Adipocyte (in vitro differentiated cells): Measurements from ENCODE around the gene NTNG1.
"Not testable (repeated sequence)": the region's sequence is repeated elsewhere in the genome, so short reads cannot be mapped to it uniquely, and the experiment has no call there.

Source experiments
- DNase-seq: peaks from one replicate; pipeline ENCODE4 v3.0.0-alpha.2; 2015; ENCODE audit warnings: low read depth
- H3K27me3 ChIP-seq: replicated peaks from 2 replicates; pipeline ENCODE4 v1.7.0; 2013; ENCODE audit warnings: mild to moderate bottlenecking, low read length, moderate library complexity; ENCODE audit not compliant: control insufficient read depth, insufficient read depth
- H3K36me3 ChIP-seq: 2 replicates; pipeline ENCODE4 v1.7.0; 2013; ENCODE audit warnings: low read length, mild to moderate bottlenecking, moderate library complexity; ENCODE audit not compliant: control insufficient read depth, insufficient read depth, severe bottlenecking
- H3K4me1 ChIP-seq: 2 replicates; pipeline ENCODE4 v1.7.0; 2013; ENCODE audit warnings: mild to moderate bottlenecking, low read length, moderate library complexity; ENCODE audit not compliant: control insufficient read depth, insufficient read depth
- H3K4me3 ChIP-seq: 2 replicates; pipeline ENCODE4 v1.7.0; 2013; ENCODE audit warnings: mild to moderate bottlenecking, low read length, moderate library complexity
- H3K9ac ChIP-seq: 2 replicates; pipeline ENCODE4 v1.7.0; 2013; ENCODE audit warnings: mild to moderate bottlenecking, low read length, moderate library complexity
- H3K9me3 ChIP-seq: 2 replicates; pipeline ENCODE4 v1.7.0; 2013; ENCODE audit warnings: mild to moderate bottlenecking, low read length, moderate library complexity; ENCODE audit not compliant: control insufficient read depth

The NTNG1 gene

GRCh38 chr1:107200631-107201030 lies 59.8 kb downstream of the NTNG1 start:
- no peaks in the 10 kb centered on the region for H3K36me3 ChIP-seq
- no peak overlapping the region for H3K4me3 ChIP-seq
- DNase-seq: no peak
- no peak overlapping the region for H3K9ac ChIP-seq
- peaks cover 7% of the 10 kb centered on the region for H3K4me1 ChIP-seq
- peaks cover 14% of the 10 kb centered on the region for H3K9me3 ChIP-seq
- no peaks in the 10 kb centered on the region for H3K27me3 ChIP-seq

GRCh38 chr1:107202007-107202406 lies 61.2 kb downstream of the NTNG1 start:
- Histone ChIP-seq H3K9me3 (peaks cover 14% of the 10 kb centered on the region), H3K9ac (no peak overlapping the region), H3K4me1 (peaks cover 5% of the 10 kb centered on the region), H3K36me3 (no peaks in the 10 kb centered on the region), H3K4me3 (no peak overlapping the region), H3K27me3 (no peaks in the 10 kb centered on the region)
- DNase-seq: no peak

GRCh38 chr1:107213225-107213624 lies 72.4 kb downstream of the NTNG1 start:
- H3K9ac ChIP-seq: no peak overlapping the region
- no peaks in the 10 kb centered on the region for H3K27me3 ChIP-seq
- DNase-seq: no peak
- no peaks in the 10 kb centered on the region for H3K4me1 ChIP-seq
- H3K4me3 ChIP-seq: no peak overlapping the region
- H3K9me3 ChIP-seq: no peaks in the 10 kb centered on the region
- no peaks in the 10 kb centered on the region for H3K36me3 ChIP-seq

GRCh38 chr1:107220036-107220435 lies 79.2 kb downstream of the NTNG1 start:
- Histone ChIP-seq H3K4me1 (no peaks in the 10 kb centered on the region), H3K9me3 (no peaks in the 10 kb centered on the region), H3K9ac (no peak overlapping the region), H3K4me3 (no peak overlapping the region), H3K36me3 (no peaks in the 10 kb centered on the region), H3K27me3 (no peaks in the 10 kb centered on the region)
- peak; percentile 48 for DNase-seq

- DNase-seq: no peak
- Histone ChIP-seq H3K4me3 (no peak overlapping the region), H3K4me1 (no peaks in the 10 kb centered on the region), H3K9me3 (peaks cover 12% of the 10 kb centered on the region), H3K9ac (no peak overlapping the region), H3K27me3 (no peaks in the 10 kb centered on the region), H3K36me3 (no peaks in the 10 kb centered on the region)
Measured at GRCh38 chr1:107225706-107226105, 84.9 kb downstream of the NTNG1 start.

GRCh38 chr1:107228704-107229371 lies 88.0 kb downstream of the NTNG1 start:
- H3K4me3 ChIP-seq: no peak overlapping the region
- no peaks in the 10 kb centered on the region for H3K36me3 ChIP-seq
- H3K4me1 ChIP-seq: no peaks in the 10 kb centered on the region
- no peaks in the 10 kb centered on the region for H3K27me3 ChIP-seq
- H3K9me3 ChIP-seq: peaks cover 12% of the 10 kb centered on the region
- DNase-seq: no peak
- H3K9ac ChIP-seq: no peak overlapping the region

GRCh38 chr1:107229711-107230110 lies 88.9 kb downstream of the NTNG1 start:
- Histone ChIP-seq H3K4me3 (no peak overlapping the region), H3K36me3 (no peaks in the 10 kb centered on the region), H3K4me1 (no peaks in the 10 kb centered on the region), H3K9me3 (peaks cover 12% of the 10 kb centered on the region), H3K27me3 (no peaks in the 10 kb centered on the region), H3K9ac (no peak overlapping the region)
- DNase-seq: no peak

- no peak for DNase-seq
- no peaks in the 10 kb centered on the region for H3K36me3 ChIP-seq
- no peaks in the 10 kb centered on the region for H3K4me1 ChIP-seq
- no peak overlapping the region for H3K4me3 ChIP-seq
- no peak overlapping the region for H3K9ac ChIP-seq
- H3K9me3 ChIP-seq: peaks cover 12% of the 10 kb centered on the region
- no peaks in the 10 kb centered on the region for H3K27me3 ChIP-seq
Measured at GRCh38 chr1:107230121-107230520, 89.3 kb downstream of the NTNG1 start.

GRCh38 chr1:107231291-107231690 lies 90.5 kb downstream of the NTNG1 start:
- Histone ChIP-seq H3K9me3 (peaks cover 12% of the 10 kb centered on the region), H3K9ac (no peak overlapping the region), H3K4me3 (no peak overlapping the region), H3K36me3 (no peaks in the 10 kb centered on the region), H3K4me1 (no peaks in the 10 kb centered on the region), H3K27me3 (no peaks in the 10 kb centered on the region)
- DNase-seq: no peak

GRCh38 chr1:107232426-107232825 lies 91.6 kb downstream of the NTNG1 start:
- no peak for DNase-seq
- Histone ChIP-seq H3K9ac (no peak overlapping the region), H3K4me1 (no peaks in the 10 kb centered on the region), H3K27me3 (no peaks in the 10 kb centered on the region), H3K4me3 (no peak overlapping the region), H3K36me3 (no peaks in the 10 kb centered on the region), H3K9me3 (peaks cover 8% of the 10 kb centered on the region)

GRCh38 chr1:107236760-107237159 lies 95.9 kb downstream of the NTNG1 start:
- not testable (repeated sequence) for H3K9me3 ChIP-seq, DNase-seq, H3K9ac ChIP-seq, H3K27me3 ChIP-seq, H3K36me3 ChIP-seq, H3K4me3 ChIP-seq, H3K4me1 ChIP-seq

- no peak for DNase-seq
Measured at GRCh38 chr1:107243461-107243860, 102.6 kb downstream of the NTNG1 start.

More at GRCh38 chr1:107243461-107243860, 102.6 kb downstream of the NTNG1 start:
- H3K9me3 ChIP-seq: no peaks in the 10 kb centered on the region
- no peaks in the 10 kb centered on the region for H3K36me3 ChIP-seq
- H3K4me1 ChIP-seq: no peaks in the 10 kb centered on the region
- no peak overlapping the region for H3K9ac ChIP-seq
- no peak overlapping the region for H3K4me3 ChIP-seq
- H3K27me3 ChIP-seq: no peaks in the 10 kb centered on the region
